Skeletal muscle satellite cell (primary cell): ENCODE measurements around the gene HOXA3.

ENCODE experiments used
- H3K27me3 ChIP-seq: 2 replicates; pipeline ENCODE4 v1.7.0; 2013; ENCODE audit warnings: low read length; ENCODE audit not compliant: control insufficient read depth, insufficient read depth
- H3K36me3 ChIP-seq: 2 replicates; pipeline ENCODE4 v1.7.0; 2013; ENCODE audit warnings: mild to moderate bottlenecking, control low read depth, low read length; ENCODE audit not compliant: insufficient read depth
- H3K4me1 ChIP-seq: 2 replicates; pipeline ENCODE4 v1.7.0; 2013; ENCODE audit warnings: low read length; ENCODE audit not compliant: control insufficient read depth, insufficient read depth
- H3K4me2 ChIP-seq: 2 replicates; pipeline ENCODE4 v1.7.0; 2013; ENCODE audit warnings: mild to moderate bottlenecking, low read length
- H3K4me3 ChIP-seq: 2 replicates; pipeline ENCODE4 v1.7.0; 2013; ENCODE audit warnings: low read length
- H3K9ac ChIP-seq: 2 replicates; pipeline ENCODE4 v1.7.0; 2013; ENCODE audit warnings: mild to moderate bottlenecking, low read depth, low read length, moderate library complexity
- H3K9me3 ChIP-seq: replicated peaks from 2 replicates; pipeline ENCODE4 v1.7.0; 2013; ENCODE audit warnings: mild to moderate bottlenecking, control low read depth, low read length

Gene HOXA3

GRCh38 chr7:27106901-27107240, 45.5 kb downstream of the HOXA3 start:
- no peaks in the 10 kb centered on the region for H3K27me3 ChIP-seq
- peak overlapping the region; percentile 73 for H3K4me3 ChIP-seq
- peak overlapping the region; percentile 99 for H3K4me2 ChIP-seq
- H3K9me3 ChIP-seq = no peaks in the 10 kb centered on the region
- peaks cover 28% of the 10 kb centered on the region for H3K4me1 ChIP-seq
- H3K9ac ChIP-seq = peak overlapping the region; percentile 84
- peaks cover 9% of the 10 kb centered on the region for H3K36me3 ChIP-seq

- Histone ChIP-seq H3K9me3 (no peaks in the 10 kb centered on the region), H3K4me3 (peak overlapping the region; percentile 73), H3K4me2 (peak overlapping the region; percentile 99), H3K27me3 (no peaks in the 10 kb centered on the region), H3K4me1 (peaks cover 23% of the 10 kb centered on the region), H3K36me3 (peaks cover 15% of the 10 kb centered on the region), H3K9ac (peak overlapping the region; percentile 84)
Measured at GRCh38 chr7:27106181-27106900, 46.0 kb downstream of the HOXA3 start.

GRCh38 chr7:27105301-27106031, 46.9 kb downstream of the HOXA3 start:
- Histone ChIP-seq H3K36me3 (peaks cover 22% of the 10 kb centered on the region), H3K9me3 (no peaks in the 10 kb centered on the region), H3K4me1 (peaks cover 14% of the 10 kb centered on the region), H3K4me2 (no peak overlapping the region), H3K9ac (no peak overlapping the region), H3K4me3 (no peak overlapping the region), H3K27me3 (no peaks in the 10 kb centered on the region)

- H3K9ac ChIP-seq = no peak overlapping the region
- no peak overlapping the region for H3K4me3 ChIP-seq
- H3K36me3 ChIP-seq = peaks cover 22% of the 10 kb centered on the region
- no peaks in the 10 kb centered on the region for H3K9me3 ChIP-seq
- H3K4me1 ChIP-seq = peaks cover 14% of the 10 kb centered on the region
- no peaks in the 10 kb centered on the region for H3K27me3 ChIP-seq
- H3K4me2 ChIP-seq = no peak overlapping the region
Measured at GRCh38 chr7:27104341-27105058, 47.9 kb downstream of the HOXA3 start.

- Histone ChIP-seq H3K4me1 (peaks cover 14% of the 10 kb centered on the region), H3K27me3 (no peaks in the 10 kb centered on the region), H3K4me3 (no peak overlapping the region), H3K36me3 (peaks cover 31% of the 10 kb centered on the region), H3K9me3 (no peaks in the 10 kb centered on the region), H3K9ac (no peak overlapping the region), H3K4me2 (no peak overlapping the region)
Measured at GRCh38 chr7:27103489-27104226, 48.7 kb downstream of the HOXA3 start.

GRCh38 chr7:27102581-27103442, 49.6 kb downstream of the HOXA3 start, which contains the start of gene HOXA2:
Gene HOXA2 (minus strand): TSS chr7:27102683. CDS start chr7:27102500, 183 bp downstream.
- peaks cover 32% of the 10 kb centered on the region for H3K36me3 ChIP-seq
- H3K27me3 ChIP-seq = no peaks in the 10 kb centered on the region
- H3K4me3 ChIP-seq = no peak within 1 kb of the TSS
- no peak within 1 kb of the TSS for H3K4me2 ChIP-seq
- no peak within 1 kb of the TSS for H3K9ac ChIP-seq
- peaks cover 21% of the 10 kb centered on the region for H3K4me1 ChIP-seq
- H3K9me3 ChIP-seq = no peaks in the 10 kb centered on the region

GRCh38 chr7:27101957-27102580, 50.3 kb downstream of the HOXA3 start:
- no peaks in the 10 kb centered on the region for H3K27me3 ChIP-seq
- peaks cover 32% of the 10 kb centered on the region for H3K36me3 ChIP-seq
- no peak overlapping the region for H3K4me3 ChIP-seq
- no peak overlapping the region for H3K4me2 ChIP-seq
- H3K9ac ChIP-seq = no peak overlapping the region
- peaks cover 25% of the 10 kb centered on the region for H3K4me1 ChIP-seq
- H3K9me3 ChIP-seq = no peaks in the 10 kb centered on the region

GRCh38 chr7:27101171-27101956, 51.0 kb downstream of the HOXA3 start:
- Histone ChIP-seq H3K9me3 (no peaks in the 10 kb centered on the region), H3K4me3 (no peak overlapping the region), H3K9ac (no peak overlapping the region), H3K4me1 (peaks cover 20% of the 10 kb centered on the region), H3K4me2 (no peak overlapping the region), H3K36me3 (peaks cover 32% of the 10 kb centered on the region), H3K27me3 (no peaks in the 10 kb centered on the region)

GRCh38 chr7:27100694-27101170, 51.7 kb downstream of the HOXA3 start:
- Histone ChIP-seq H3K36me3 (peaks cover 32% of the 10 kb centered on the region), H3K4me2 (no peak overlapping the region), H3K27me3 (no peaks in the 10 kb centered on the region), H3K9ac (no peak overlapping the region), H3K4me1 (peaks cover 15% of the 10 kb centered on the region), H3K4me3 (no peak overlapping the region), H3K9me3 (no peaks in the 10 kb centered on the region)
